Neutrophil (primary cell): ENCODE data around the gene ADD2.

Experiments
- H3K27ac ChIP-seq: fragments of 200-600 bp; sonication (generic); 2 replicates; pipeline ENCODE4 v1.5.1; 2016; ENCODE audit warnings: mild to moderate bottlenecking, moderate library complexity
- H3K27me3 ChIP-seq: fragments of 200-600 bp; sonication (generic); 2 replicates; pipeline ENCODE4 v1.6.0; 2016; ENCODE audit warnings: mild to moderate bottlenecking
- H3K36me3 ChIP-seq: fragments of 200-600 bp; sonication (generic); 2 replicates; pipeline ENCODE4 v1.5.1; 2017
- H3K4me1 ChIP-seq, 2 experiments: fragments of 200-600 bp in 1 of 2; sonication (generic) in 1 of 2; 1 replicate in 1 of 2; 2 replicates in 1 of 2; pipeline versions ENCODE4 v1.5.1 to v1.6.1; 2013 to 2016; ENCODE audit warnings: low read depth in 1 of 2, low read length in 1 of 2, mild to moderate bottlenecking in 1 of 2, moderate library complexity in 1 of 2; ENCODE audit not compliant: control insufficient read depth in 1 of 2, insufficient read depth in 1 of 2
- H3K4me3 ChIP-seq, 2 experiments: fragments of 200-600 bp in 1 of 2; sonication (generic) in 1 of 2; 1 replicate in 1 of 2; 2 replicates in 1 of 2; pipeline ENCODE4 v1.5.1; 2013 to 2016; ENCODE audit warnings: low read depth in 1 of 2, low read length in 1 of 2, mild to moderate bottlenecking in 1 of 2, moderate library complexity in 1 of 2
- H3K9me3 ChIP-seq: fragments of 200-600 bp; sonication (generic); 2 replicates; pipeline ENCODE4 v1.5.1; 2016
- TF ChIP-seq, protein P1 (sequence below): fragments of 200-600 bp; sonication (generic); IDR thresholded peaks from 2 replicates; pipeline ENCODE4 v1.5.1; 2016; ENCODE audit warnings: antibody characterized with exemption

Gene ADD2

GRCh38 chr2:70702711-70703395 is 65.1 kb downstream of the ADD2 start:
- Histone ChIP-seq H3K9me3 (no peaks in the 10 kb centered on the region), H3K4me3 (no peak overlapping the region), H3K4me1 (no peaks in the 10 kb centered on the region), H3K27ac (no peak overlapping the region), H3K27me3 (peaks cover 20% of the 10 kb centered on the region), H3K36me3 (no peaks in the 10 kb centered on the region)
- TF ChIP-seq, protein P1, sequence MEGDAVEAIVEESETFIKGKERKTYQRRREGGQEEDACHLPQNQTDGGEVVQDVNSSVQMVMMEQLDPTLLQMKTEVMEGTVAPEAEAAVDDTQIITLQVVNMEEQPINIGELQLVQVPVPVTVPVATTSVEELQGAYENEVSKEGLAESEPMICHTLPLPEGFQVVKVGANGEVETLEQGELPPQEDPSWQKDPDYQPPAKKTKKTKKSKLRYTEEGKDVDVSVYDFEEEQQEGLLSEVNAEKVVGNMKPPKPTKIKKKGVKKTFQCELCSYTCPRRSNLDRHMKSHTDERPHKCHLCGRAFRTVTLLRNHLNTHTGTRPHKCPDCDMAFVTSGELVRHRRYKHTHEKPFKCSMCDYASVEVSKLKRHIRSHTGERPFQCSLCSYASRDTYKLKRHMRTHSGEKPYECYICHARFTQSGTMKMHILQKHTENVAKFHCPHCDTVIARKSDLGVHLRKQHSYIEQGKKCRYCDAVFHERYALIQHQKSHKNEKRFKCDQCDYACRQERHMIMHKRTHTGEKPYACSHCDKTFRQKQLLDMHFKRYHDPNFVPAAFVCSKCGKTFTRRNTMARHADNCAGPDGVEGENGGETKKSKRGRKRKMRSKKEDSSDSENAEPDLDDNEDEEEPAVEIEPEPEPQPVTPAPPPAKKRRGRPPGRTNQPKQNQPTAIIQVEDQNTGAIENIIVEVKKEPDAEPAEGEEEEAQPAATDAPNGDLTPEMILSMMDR, result no peak

- Histone ChIP-seq H3K4me3 (no peak overlapping the region), H3K27me3 (peaks cover 20% of the 10 kb centered on the region), H3K4me1 (no peaks in the 10 kb centered on the region), H3K27ac (no peak overlapping the region), H3K36me3 (no peaks in the 10 kb centered on the region), H3K9me3 (no peaks in the 10 kb centered on the region)
- TF ChIP-seq, protein P1, result no peak
Observed at GRCh38 chr2:70698847-70699246, 69.2 kb downstream of the ADD2 start.

DNA sequence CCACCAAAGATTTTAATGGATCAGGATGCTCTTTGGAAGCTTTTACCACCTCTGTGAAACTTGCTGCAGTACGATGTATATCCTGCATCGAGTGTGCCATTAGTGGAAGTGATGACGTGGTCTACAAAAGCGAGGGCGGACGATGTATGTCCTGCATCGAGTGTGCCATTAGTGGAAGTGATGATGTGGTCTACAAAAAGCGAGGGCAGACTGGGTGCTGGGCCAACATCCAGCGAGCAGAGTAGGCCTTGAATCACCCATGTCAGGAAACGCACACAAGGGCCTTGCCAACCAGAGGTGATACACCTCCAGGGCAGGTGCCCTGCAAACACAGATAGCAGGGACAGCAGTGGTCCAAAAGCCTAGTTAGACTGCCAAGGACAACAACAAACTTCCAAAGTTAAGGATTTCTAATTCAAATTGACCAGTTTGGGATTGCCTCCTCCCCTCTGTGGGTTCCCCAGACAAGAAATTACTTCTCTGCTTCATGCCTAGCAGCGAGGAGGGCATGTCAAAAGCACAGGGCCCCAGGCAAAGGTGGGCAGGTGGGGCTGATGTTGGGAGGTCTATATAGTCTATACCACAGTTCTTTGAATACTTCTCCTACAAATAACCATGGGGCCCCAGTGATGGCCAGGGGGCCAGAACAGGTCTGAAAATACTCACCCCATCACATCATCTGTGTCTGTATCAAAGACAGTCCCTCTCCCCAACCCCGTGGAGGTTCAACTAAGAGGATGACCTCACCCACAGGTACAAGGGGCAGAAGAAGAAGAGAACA is 70.2 kb downstream of the ADD2 start:
- TF ChIP-seq, protein P1, result no peak
- Histone ChIP-seq H3K4me1 (no peaks in the 10 kb centered on the region), H3K27ac (no peak overlapping the region), H3K9me3 (no peaks in the 10 kb centered on the region), H3K27me3 (peaks cover 18% of the 10 kb centered on the region), H3K36me3 (no peaks in the 10 kb centered on the region), H3K4me3 (no peak overlapping the region)

DNA sequence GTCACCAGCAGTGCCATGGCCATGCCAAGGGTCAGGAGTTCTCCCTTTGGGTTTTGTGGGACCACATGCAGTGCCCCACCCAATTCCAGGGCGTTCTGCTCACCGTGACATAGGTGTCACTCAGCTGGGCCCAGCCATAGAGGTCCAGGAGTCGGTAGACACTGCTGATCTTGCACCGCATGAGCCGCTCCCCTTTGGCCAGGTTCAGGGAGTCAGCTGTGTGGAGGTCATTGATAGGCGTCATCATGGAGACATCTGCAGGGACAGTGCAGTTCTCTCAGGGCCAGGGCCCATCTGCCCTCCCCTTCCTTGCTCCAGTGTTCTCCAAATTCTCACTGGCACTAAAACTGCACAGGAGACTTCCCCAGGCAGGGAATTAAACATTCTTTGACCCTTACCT is 71.9 kb downstream of the ADD2 start:
- H3K27me3 ChIP-seq, result peaks cover 6% of the 10 kb centered on the region
- H3K27ac ChIP-seq, result no peak overlapping the region
- no peak overlapping the region for H3K4me3 ChIP-seq
- H3K9me3 ChIP-seq, result no peaks in the 10 kb centered on the region
- H3K4me1 ChIP-seq, result no peaks in the 10 kb centered on the region
- no peaks in the 10 kb centered on the region for H3K36me3 ChIP-seq
- TF ChIP-seq, protein P1, result no peak

DNA sequence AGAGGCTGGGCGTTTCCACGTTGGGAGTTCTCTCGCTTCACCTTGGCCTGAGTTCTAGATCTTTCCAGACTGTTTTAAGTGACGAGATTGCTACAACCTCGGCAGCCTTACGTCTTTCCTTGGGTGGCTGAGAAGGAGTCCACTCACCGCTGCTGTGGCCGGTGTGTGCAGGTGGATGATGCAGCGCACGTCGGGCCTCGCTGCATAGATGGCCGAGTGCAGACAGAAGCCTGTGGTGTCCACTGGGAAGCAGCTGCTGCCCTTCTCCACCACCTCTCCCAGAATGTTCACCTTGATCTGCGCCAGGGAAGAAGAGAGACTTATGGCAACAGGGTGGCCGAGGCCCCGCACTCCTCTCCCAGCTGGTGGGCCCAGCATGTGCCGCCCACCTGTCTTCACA is 75.7 kb downstream of the ADD2 start:
- Histone ChIP-seq H3K27me3 (no peaks in the 10 kb centered on the region), H3K4me1 (no peaks in the 10 kb centered on the region), H3K27ac (no peak overlapping the region), H3K36me3 (no peaks in the 10 kb centered on the region), H3K9me3 (no peaks in the 10 kb centered on the region), H3K4me3 (no peak overlapping the region)
- TF ChIP-seq, protein P1, result no peak
